ENCODE data around the gene CADPS.

Gene CADPS

DNA sequence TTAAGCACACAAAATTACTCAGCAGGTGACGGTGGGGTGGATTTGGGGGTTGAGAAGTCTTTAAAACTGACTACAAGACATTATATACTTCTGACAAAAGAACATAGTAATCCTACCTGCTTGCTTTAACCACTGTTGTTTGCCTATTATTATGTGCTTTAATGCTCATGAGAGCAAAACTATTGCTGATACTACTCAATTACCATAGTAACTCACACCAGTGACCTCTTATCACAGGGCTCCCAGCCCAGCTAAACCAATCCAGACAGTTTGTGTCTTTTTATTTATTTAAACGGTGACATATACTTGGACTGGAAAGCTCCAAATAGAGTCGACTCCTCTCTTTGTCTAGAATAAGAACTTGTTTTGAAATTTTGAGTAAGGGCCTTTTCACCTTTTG, 459.1 kb downstream of the CADPS start:
- Histone ChIP-seq H3K27ac (no peak overlapping the region), H3K4me1 (ENCODE audit: low read depth, poor library complexity, severe bottlenecking) (no peaks in the 10 kb centered on the region), H3K36me3 (ENCODE audit: insufficient read depth) (no peaks in the 10 kb centered on the region), H3K4me3 (IDR thresholded peaks at IDR 0.05; ENCODE audit: insufficient read depth, low read depth, low read length) (no peak overlapping the region), H3K27me3 (ENCODE audit: insufficient read depth, low read depth) (no peaks in the 10 kb centered on the region), H3K79me2 (ENCODE audit: insufficient read depth, low read depth) (no peaks in the 10 kb centered on the region), H3K9ac (no peak overlapping the region), H3K4me2 (no peak overlapping the region), H2AFZ (ENCODE audit: low read depth) (no peak overlapping the region), H4K20me1 (ENCODE audit: insufficient read depth) (no peaks in the 10 kb centered on the region)
- TF ChIP-seq, protein P1, sequence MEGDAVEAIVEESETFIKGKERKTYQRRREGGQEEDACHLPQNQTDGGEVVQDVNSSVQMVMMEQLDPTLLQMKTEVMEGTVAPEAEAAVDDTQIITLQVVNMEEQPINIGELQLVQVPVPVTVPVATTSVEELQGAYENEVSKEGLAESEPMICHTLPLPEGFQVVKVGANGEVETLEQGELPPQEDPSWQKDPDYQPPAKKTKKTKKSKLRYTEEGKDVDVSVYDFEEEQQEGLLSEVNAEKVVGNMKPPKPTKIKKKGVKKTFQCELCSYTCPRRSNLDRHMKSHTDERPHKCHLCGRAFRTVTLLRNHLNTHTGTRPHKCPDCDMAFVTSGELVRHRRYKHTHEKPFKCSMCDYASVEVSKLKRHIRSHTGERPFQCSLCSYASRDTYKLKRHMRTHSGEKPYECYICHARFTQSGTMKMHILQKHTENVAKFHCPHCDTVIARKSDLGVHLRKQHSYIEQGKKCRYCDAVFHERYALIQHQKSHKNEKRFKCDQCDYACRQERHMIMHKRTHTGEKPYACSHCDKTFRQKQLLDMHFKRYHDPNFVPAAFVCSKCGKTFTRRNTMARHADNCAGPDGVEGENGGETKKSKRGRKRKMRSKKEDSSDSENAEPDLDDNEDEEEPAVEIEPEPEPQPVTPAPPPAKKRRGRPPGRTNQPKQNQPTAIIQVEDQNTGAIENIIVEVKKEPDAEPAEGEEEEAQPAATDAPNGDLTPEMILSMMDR (conservative IDR thresholded peaks at IDR 0.05; ENCODE audit: low read depth, low read length): no peak

DNA sequence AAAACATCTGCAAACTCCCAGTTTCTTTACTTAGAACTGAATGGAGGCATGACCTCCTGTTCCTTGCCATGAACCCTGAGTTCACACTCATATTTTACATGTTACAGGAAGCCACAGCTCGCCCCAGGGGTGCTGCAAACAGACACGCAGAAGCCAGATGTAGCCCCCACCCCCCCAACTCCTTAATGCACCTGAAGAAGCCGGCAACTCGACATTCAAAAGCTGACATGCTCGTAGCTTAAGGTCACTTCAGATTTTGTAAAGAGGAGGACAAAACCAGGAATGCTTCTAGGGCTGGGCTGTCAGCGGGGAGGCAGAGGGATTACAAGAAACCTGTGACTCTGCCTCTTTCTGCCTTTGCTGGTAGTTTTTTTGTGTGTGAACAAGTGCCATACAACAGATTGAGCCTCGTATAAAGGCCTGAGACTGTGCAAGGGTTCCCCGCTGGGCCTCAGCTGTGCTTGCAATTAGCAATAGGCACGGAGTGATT, 459.9 kb downstream of the CADPS start:
- Histone ChIP-seq H3K36me3 (ENCODE audit: insufficient read depth) (no peaks in the 10 kb centered on the region), H3K27ac (no peak overlapping the region), H3K4me3 (IDR thresholded peaks at IDR 0.05; ENCODE audit: insufficient read depth, low read depth, low read length) (no peak overlapping the region), H4K20me1 (ENCODE audit: insufficient read depth) (no peaks in the 10 kb centered on the region), H3K27me3 (ENCODE audit: insufficient read depth, low read depth) (no peaks in the 10 kb centered on the region), H3K4me2 (no peak overlapping the region), H3K9ac (no peak overlapping the region), H3K79me2 (ENCODE audit: insufficient read depth, low read depth) (no peaks in the 10 kb centered on the region), H3K4me1 (ENCODE audit: low read depth, poor library complexity, severe bottlenecking) (no peaks in the 10 kb centered on the region), H2AFZ (ENCODE audit: low read depth) (no peak overlapping the region)
- TF ChIP-seq, protein P1 (conservative IDR thresholded peaks at IDR 0.05; ENCODE audit: low read depth, low read length): no peak

DNA sequence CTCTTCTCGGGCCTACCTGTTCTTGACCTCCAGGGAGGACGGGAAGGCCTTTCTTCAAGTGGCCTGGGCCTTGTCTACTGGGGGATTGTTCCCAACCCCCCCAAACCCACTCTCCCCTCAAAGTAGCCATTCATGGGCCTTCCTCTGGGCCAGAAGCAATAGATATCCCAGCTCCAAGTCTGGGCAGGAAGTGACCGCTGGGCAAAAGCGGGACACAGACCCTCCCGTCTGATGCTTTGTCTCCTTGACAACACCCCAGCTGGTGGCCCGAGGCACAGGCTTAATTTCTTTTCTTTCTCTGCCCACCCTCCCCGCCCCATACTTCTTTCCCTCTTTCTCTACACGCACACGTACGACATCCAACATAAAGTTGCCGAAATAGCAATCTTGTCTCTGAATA, 460.4 kb downstream of the CADPS start:
- Histone ChIP-seq H2AFZ (ENCODE audit: low read depth) (no peak overlapping the region), H3K27ac (no peak overlapping the region), H3K79me2 (ENCODE audit: insufficient read depth, low read depth) (no peaks in the 10 kb centered on the region), H3K4me3 (IDR thresholded peaks at IDR 0.05; ENCODE audit: insufficient read depth, low read depth, low read length) (no peak overlapping the region), H3K4me2 (no peak overlapping the region), H3K36me3 (ENCODE audit: insufficient read depth) (no peaks in the 10 kb centered on the region), H3K9ac (no peak overlapping the region), H3K4me1 (ENCODE audit: low read depth, poor library complexity, severe bottlenecking) (no peaks in the 10 kb centered on the region), H3K27me3 (ENCODE audit: insufficient read depth, low read depth) (no peaks in the 10 kb centered on the region), H4K20me1 (ENCODE audit: insufficient read depth) (no peaks in the 10 kb centered on the region)
- TF ChIP-seq, protein P1 (conservative IDR thresholded peaks at IDR 0.05; ENCODE audit: low read depth, low read length): no peak

DNA sequence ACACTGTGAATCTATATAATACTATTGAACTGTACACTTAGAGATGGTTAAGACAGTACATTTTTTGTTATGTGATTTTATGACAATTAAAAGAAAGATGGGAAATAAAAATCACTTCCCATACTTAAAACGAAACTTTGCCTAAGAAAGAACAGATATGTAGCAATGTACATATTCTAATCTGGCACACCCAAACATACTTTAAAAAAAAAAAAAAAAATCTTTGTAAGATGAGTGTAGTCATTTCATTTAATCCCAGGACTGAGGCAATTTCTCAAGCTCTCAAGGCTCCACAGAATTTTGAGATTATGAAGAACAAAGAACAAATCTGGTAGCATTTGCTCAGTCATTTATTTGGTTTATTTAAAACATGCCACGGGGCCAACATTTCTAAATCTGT, 461.5 kb downstream of the CADPS start:
- no peaks in the 10 kb centered on the region for H4K20me1 ChIP-seq (ENCODE audit: insufficient read depth)
- H3K79me2 ChIP-seq (ENCODE audit: insufficient read depth, low read depth): no peaks in the 10 kb centered on the region
- no peaks in the 10 kb centered on the region for H3K36me3 ChIP-seq (ENCODE audit: insufficient read depth)
- H3K27me3 ChIP-seq (ENCODE audit: insufficient read depth, low read depth): no peaks in the 10 kb centered on the region
- no peak overlapping the region for H2AFZ ChIP-seq (ENCODE audit: low read depth)
- H3K4me3 ChIP-seq (IDR thresholded peaks at IDR 0.05; ENCODE audit: insufficient read depth, low read depth, low read length): no peak overlapping the region
- no peak overlapping the region for H3K27ac ChIP-seq
- no peak overlapping the region for H3K9ac ChIP-seq
- H3K4me2 ChIP-seq: no peak overlapping the region
- no peaks in the 10 kb centered on the region for H3K4me1 ChIP-seq (ENCODE audit: low read depth, poor library complexity, severe bottlenecking)
- TF ChIP-seq, protein P1 (conservative IDR thresholded peaks at IDR 0.05; ENCODE audit: low read depth, low read length): no peak

All from KMS-11 (cell line).